Keratinocyte (primary cell): Measurements from ENCODE around the gene ZEB2.

Experiments used
- EZH2 ChIP-seq: IDR thresholded peaks from one replicate; pipeline ENCODE4 v1.6.1; 2012; ENCODE audit warnings: inconsistent platforms, mild to moderate bottlenecking, low read length, moderate library complexity
- TF ChIP-seq, protein P1 (sequence below), 3 experiments: IDR thresholded peaks in 1 of 3; conservative IDR thresholded peaks in 1 of 3; optimal IDR thresholded peaks in 1 of 3; 2 replicates in 2 of 3; 3 replicates in 1 of 3; pipeline versions ENCODE3 to v1.5.1; 2011; ENCODE audit warnings: low read length in 3 of 3, mild to moderate bottlenecking in 3 of 3, moderate library complexity in 2 of 3, control low read depth in 1 of 3, inconsistent platforms in 1 of 3; ENCODE audit not compliant: insufficient read depth in 2 of 3; ENCODE audit errors: extremely low read depth in 1 of 3

DNA sequence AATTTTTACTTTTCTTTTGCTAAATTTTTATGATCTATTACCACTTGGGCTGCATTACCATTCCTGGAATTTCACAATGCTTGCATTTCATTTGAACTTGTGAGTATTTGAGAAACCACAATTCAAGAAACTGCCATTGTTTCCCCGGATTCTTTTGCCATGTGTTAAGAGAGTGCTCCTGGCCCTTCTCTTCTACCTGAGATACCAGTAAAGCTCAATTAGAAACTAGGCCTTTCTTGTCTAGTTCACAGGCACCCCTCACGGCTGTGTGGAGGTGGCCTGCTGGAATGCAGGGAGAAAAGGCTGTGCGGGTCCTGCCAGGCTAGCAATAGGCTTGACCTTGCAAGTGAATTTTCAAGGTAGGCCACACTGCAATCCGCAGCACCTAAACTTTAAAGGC, 40.8 kb downstream of the ZEB2 start:
- TF ChIP-seq, protein P1, sequence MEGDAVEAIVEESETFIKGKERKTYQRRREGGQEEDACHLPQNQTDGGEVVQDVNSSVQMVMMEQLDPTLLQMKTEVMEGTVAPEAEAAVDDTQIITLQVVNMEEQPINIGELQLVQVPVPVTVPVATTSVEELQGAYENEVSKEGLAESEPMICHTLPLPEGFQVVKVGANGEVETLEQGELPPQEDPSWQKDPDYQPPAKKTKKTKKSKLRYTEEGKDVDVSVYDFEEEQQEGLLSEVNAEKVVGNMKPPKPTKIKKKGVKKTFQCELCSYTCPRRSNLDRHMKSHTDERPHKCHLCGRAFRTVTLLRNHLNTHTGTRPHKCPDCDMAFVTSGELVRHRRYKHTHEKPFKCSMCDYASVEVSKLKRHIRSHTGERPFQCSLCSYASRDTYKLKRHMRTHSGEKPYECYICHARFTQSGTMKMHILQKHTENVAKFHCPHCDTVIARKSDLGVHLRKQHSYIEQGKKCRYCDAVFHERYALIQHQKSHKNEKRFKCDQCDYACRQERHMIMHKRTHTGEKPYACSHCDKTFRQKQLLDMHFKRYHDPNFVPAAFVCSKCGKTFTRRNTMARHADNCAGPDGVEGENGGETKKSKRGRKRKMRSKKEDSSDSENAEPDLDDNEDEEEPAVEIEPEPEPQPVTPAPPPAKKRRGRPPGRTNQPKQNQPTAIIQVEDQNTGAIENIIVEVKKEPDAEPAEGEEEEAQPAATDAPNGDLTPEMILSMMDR (optimal IDR thresholded peaks at IDR 0.05 in 1 of 3, IDR thresholded peaks at IDR 0.05 in 1 of 3, conservative IDR thresholded peaks at IDR 0.05 in 1 of 3; ENCODE audit: extremely low read depth in 1 of 3, insufficient read depth in 2 of 3, low read length in 3 of 3), result no peak
- TF ChIP-seq EZH2, result no peak
